IMR-90 (cell line): ENCODE measurements around the gene IL36A. TPM values are rescaled to one million over a fixed set of nuclear protein-coding genes. Genes with fewer than 3 reads are reported as not detected.

Experiments used
- ATAC-seq: fragments of 200-7000 bp; cut with Tn5 transposase; 2 replicates; pipeline ENCODE4 v1.9.1; 2020; ENCODE audit warnings: low read depth, mild to moderate bottlenecking, moderate library complexity
- BruUV-seq: library from RNA; stranded (reverse); fragments of 400-500 nt; replicated peaks from 2 replicates; lab custom pipeline; 2021; lab: Mats Ljungman, UMichigan
- CTCF ChIA-PET: fragments of 300-600 bp; formaldehyde crosslinking; extraction: SDS; loops from one replicate; lab custom pipeline; 2021; ENCODE audit warnings: antibody characterized with exemption; lab: Yijun Ruan, JAX
- POLR2A ChIA-PET: fragments of 300-600 bp; sonication (Branson Sonifier 250); formaldehyde crosslinking; loops from one replicate; lab custom pipeline; 2022; ENCODE audit warnings: antibody characterized with exemption; ENCODE audit not compliant: unreplicated experiment; lab: Charles Lee
- DNase-seq: peaks from one replicate; pipeline ENCODE4 v3.0.0; 2013
- H2AFZ ChIP-seq: replicated peaks from 2 replicates; pipeline ENCODE3; 2013; ENCODE audit warnings: low read length, mild to moderate bottlenecking; ENCODE audit not compliant: poor library complexity
- H2AK5ac ChIP-seq: 2 replicates; pipeline ENCODE4 v1.6.1; 2013; ENCODE audit warnings: low read depth, low read length, inconsistent platforms
- H2AK9ac ChIP-seq: replicated peaks from 2 replicates; pipeline ENCODE3; 2013; ENCODE audit warnings: mild to moderate bottlenecking, low read depth, low read length, moderate library complexity; ENCODE audit not compliant: poor library complexity
- H2BK120ac ChIP-seq: 2 replicates; pipeline ENCODE4 v1.6.1; 2013; ENCODE audit warnings: low read depth, low read length, inconsistent platforms
- H2BK15ac ChIP-seq: 3 replicates; pipeline ENCODE4 v1.6.1; 2013; ENCODE audit warnings: low read depth, low read length, inconsistent platforms
- H2BK20ac ChIP-seq: 2 replicates; pipeline ENCODE4 v1.6.1; 2013; ENCODE audit warnings: low read depth, mild to moderate bottlenecking, inconsistent platforms, low read length, moderate library complexity
- H2BK5ac ChIP-seq: 2 replicates; pipeline ENCODE4 v1.6.1; 2013; ENCODE audit warnings: mild to moderate bottlenecking, low read depth, low read length, inconsistent platforms; ENCODE audit not compliant: poor library complexity, severe bottlenecking
- H3K14ac ChIP-seq: replicated peaks from 2 replicates; pipeline ENCODE4 v1.6.1; 2013; ENCODE audit warnings: low read depth, low read length, inconsistent platforms
- H3K18ac ChIP-seq: 2 replicates; pipeline ENCODE4 v1.6.1; 2013; ENCODE audit warnings: low read depth, low read length, control low read depth
- H3K23ac ChIP-seq: 2 replicates; pipeline ENCODE4 v1.6.1; 2013; ENCODE audit warnings: low read depth, low read length, inconsistent platforms
- H3K27ac ChIP-seq: 2 replicates; pipeline ENCODE4 v1.5.1; 2013; ENCODE audit warnings: mild to moderate bottlenecking, control low read depth, low read length; ENCODE audit not compliant: insufficient read depth
- H3K27me3 ChIP-seq: 2 replicates; pipeline ENCODE4 v1.6.1; 2013; ENCODE audit warnings: low read length; ENCODE audit not compliant: control insufficient read depth, insufficient read depth
- H3K36me3 ChIP-seq: 2 replicates; pipeline ENCODE4 v1.6.1; 2013; ENCODE audit warnings: low read length, mixed read lengths; ENCODE audit not compliant: control insufficient read depth, insufficient read depth
- H3K4ac ChIP-seq: 2 replicates; pipeline ENCODE4 v1.6.1; 2013; ENCODE audit warnings: low read depth, low read length, inconsistent platforms
- H3K4me1 ChIP-seq: 2 replicates; pipeline ENCODE4 v1.6.1; 2013; ENCODE audit warnings: low read length, mixed read lengths; ENCODE audit not compliant: control insufficient read depth, insufficient read depth
- H3K4me2 ChIP-seq: 2 replicates; pipeline ENCODE4 v1.6.1; 2013; ENCODE audit warnings: low read depth, mild to moderate bottlenecking, control low read depth, low read length, moderate library complexity
- H3K4me3 ChIP-seq: 2 replicates; pipeline ENCODE4 v1.5.1; 2013; ENCODE audit warnings: low read depth, mild to moderate bottlenecking, control low read depth, low read length, moderate library complexity; ENCODE audit not compliant: insufficient read depth
- H3K56ac ChIP-seq: 2 replicates; pipeline ENCODE4 v1.6.1; 2013; ENCODE audit warnings: low read length, inconsistent platforms; ENCODE audit not compliant: insufficient read depth; ENCODE audit errors: extremely low read depth
- H3K79me1 ChIP-seq, 2 experiments: 2 replicates each; pipeline ENCODE4 v1.6.1; 2013; ENCODE audit warnings: low read length in 2 of 2, inconsistent platforms in 1 of 2, low read depth in 1 of 2
- H3K9ac ChIP-seq: 2 replicates; pipeline ENCODE4 v1.6.1; 2013; ENCODE audit warnings: low read depth, low read length, control low read depth
- H3K9me1 ChIP-seq: 2 replicates; pipeline ENCODE4 v1.6.1; 2013; ENCODE audit warnings: low read length, inconsistent platforms; ENCODE audit not compliant: insufficient read depth
- H3K9me3 ChIP-seq: 2 replicates; pipeline ENCODE4 v1.6.1; 2013; ENCODE audit warnings: low read length; ENCODE audit not compliant: control insufficient read depth, insufficient read depth
- H4K20me1 ChIP-seq: 2 replicates; pipeline ENCODE4 v1.6.1; 2013; ENCODE audit warnings: low read length, inconsistent platforms; ENCODE audit not compliant: insufficient read depth
- H4K5ac ChIP-seq: 2 replicates; pipeline ENCODE4 v1.6.1; 2013; ENCODE audit warnings: mild to moderate bottlenecking, low read depth, low read length, control low read depth
- H4K8ac ChIP-seq, 2 experiments: 2 replicates each; pipeline ENCODE4 v1.6.1; 2013; ENCODE audit warnings: low read depth in 2 of 2, low read length in 2 of 2, control low read depth in 1 of 2, inconsistent platforms in 1 of 2
- H4K91ac ChIP-seq: 2 replicates; pipeline ENCODE4 v1.6.1; 2013; ENCODE audit warnings: low read depth, low read length, inconsistent platforms; ENCODE audit not compliant: insufficient read depth
- FOS ChIP-seq: fragments of 150-350 bp; IDR thresholded peaks from 2 replicates; pipeline ENCODE4 v1.6.1; 2016; ENCODE audit warnings: low read depth, low read length
- MAZ ChIP-seq: IDR thresholded peaks from 2 replicates; pipeline ENCODE4 v1.6.1; 2012; ENCODE audit warnings: low read depth, mild to moderate bottlenecking, low read length, improper control_type of control experiment, moderate library complexity, borderline replicate concordance
- POLR2A ChIP-seq: IDR thresholded peaks from 2 replicates; pipeline ENCODE4 v1.6.1; 2012; ENCODE audit warnings: mild to moderate bottlenecking, low read depth, low read length
- RCOR1 ChIP-seq: IDR thresholded peaks from 2 replicates; pipeline ENCODE4 v1.6.1; 2012; ENCODE audit warnings: mild to moderate bottlenecking, low read length, improper control_type of control experiment; ENCODE audit not compliant: insufficient replicate concordance
- RFX5 ChIP-seq: IDR thresholded peaks from 2 replicates; pipeline ENCODE4 v1.8.0; 2012; ENCODE audit warnings: low read depth, mild to moderate bottlenecking, low read length, moderate library complexity
- WGBS, 2 experiments: methylation state at CpG; one replicate each; pipeline versions ENCODE4 v1.1.5 to v1.1.7; 2013; ENCODE audit warnings: missing lambda C conversion rate in 2 of 2; ENCODE audit not compliant: insufficient read length in 1 of 2; ENCODE audit errors: extremely low coverage in 2 of 2; 5-methylcytosine and 5-hydroxymethylcytosine counted together
- dilution Hi-C: fragments of 300-500 bp; cut with HindIII; formaldehyde crosslinking; loops from one replicate; pipeline ENCODE4 v1.14.3; 2018; ENCODE audit warnings: low sequenced_read_pairs; ENCODE audit not compliant: unreplicated experiment
- in situ Hi-C: fragments of 300-500 bp; cut with MboI; formaldehyde crosslinking; loops from 3 replicates; pipeline ENCODE4 v1.14.3; 2019; ENCODE audit warnings: low sequenced_read_pairs, inconsistent platforms, mixed read lengths
- intact Hi-C: fragments of 100-400 bp; cut with micrococcal nuclease; formaldehyde crosslinking; loops from 2 replicates; pipeline ENCODE4 v1.10.0; 2022
- polyA plus RNA-seq, 3 experiments: library from polyadenylated mRNA; depleted of rRNA; stranded (reverse); fragments of >200 nt; gene quantifications; 2 replicates each; pipeline ENCODE4 v1.2.3, GENCODE V29; 2012; ENCODE audit warnings: low replicate concordance in 1 of 3
- total RNA-seq: library from RNA; depleted of rRNA; stranded (reverse); fragments of >200 nt; gene quantifications from 2 replicates; pipeline ENCODE4 v1.2.3, GENCODE V29; 2012
- TF ChIP-seq, protein P1 (sequence below): fragments of 150-350 bp; IDR thresholded peaks from 2 replicates; pipeline ENCODE4 v1.6.1; 2016; ENCODE audit warnings: low read depth, mild to moderate bottlenecking, low read length, moderate library complexity, borderline replicate concordance

The IL36A gene
- total and polyA plus RNA-seq, 2 of the 4 experiments (the other 2 are of a cell fraction), result not detected

DNA sequence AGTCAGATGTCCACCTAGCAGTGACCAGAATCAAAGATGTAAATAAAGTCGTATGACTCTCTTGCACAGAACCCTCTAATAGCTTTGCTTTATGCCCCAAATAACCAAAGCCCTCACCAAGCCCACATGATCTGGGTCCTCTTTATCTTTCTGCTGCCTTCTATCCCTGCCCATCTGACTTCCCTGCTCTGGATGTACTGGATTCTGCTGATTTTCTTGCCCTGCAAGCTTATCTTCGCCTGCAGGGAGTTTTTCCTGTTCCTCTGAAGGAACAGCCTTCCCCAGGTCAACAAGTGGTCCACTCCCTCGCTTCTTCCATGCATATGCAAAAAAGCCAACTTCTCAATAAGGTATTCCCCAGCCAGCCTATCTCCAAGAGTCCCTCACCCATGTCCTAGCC lies 28.8 kb downstream of the IL36A start:
- H3K36me3 ChIP-seq, result no peaks in the 10 kb centered on the region
- no peak overlapping the region for H4K8ac ChIP-seq
- H3K27ac ChIP-seq, result no peak overlapping the region
- H4K91ac ChIP-seq, result no peak overlapping the region
- no peaks in the 10 kb centered on the region for H3K9me3 ChIP-seq
- TF ChIP-seq POLR2A, result no peak
- TF ChIP-seq, protein P1, sequence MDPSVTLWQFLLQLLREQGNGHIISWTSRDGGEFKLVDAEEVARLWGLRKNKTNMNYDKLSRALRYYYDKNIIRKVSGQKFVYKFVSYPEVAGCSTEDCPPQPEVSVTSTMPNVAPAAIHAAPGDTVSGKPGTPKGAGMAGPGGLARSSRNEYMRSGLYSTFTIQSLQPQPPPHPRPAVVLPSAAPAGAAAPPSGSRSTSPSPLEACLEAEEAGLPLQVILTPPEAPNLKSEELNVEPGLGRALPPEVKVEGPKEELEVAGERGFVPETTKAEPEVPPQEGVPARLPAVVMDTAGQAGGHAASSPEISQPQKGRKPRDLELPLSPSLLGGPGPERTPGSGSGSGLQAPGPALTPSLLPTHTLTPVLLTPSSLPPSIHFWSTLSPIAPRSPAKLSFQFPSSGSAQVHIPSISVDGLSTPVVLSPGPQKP, result no peak
- no peak for TF ChIP-seq RCOR1
- no peak for TF ChIP-seq MAZ
- no peak for TF ChIP-seq RFX5
- TF ChIP-seq FOS, result no peak
- H3K18ac ChIP-seq, result no peak overlapping the region
- no peak overlapping the region for H4K5ac ChIP-seq
- no peaks in the 10 kb centered on the region for H3K9me1 ChIP-seq
- H4K20me1 ChIP-seq, result no peaks in the 10 kb centered on the region
- no peak overlapping the region for H3K4ac ChIP-seq
- no peak for DNase-seq
- ChIA-PET POLR2A (no interaction called here), CTCF (no interaction called here)
- no peak overlapping the region for H3K23ac ChIP-seq
- intact Hi-C loops (no loop called here), dilution Hi-C loops (no loop called here), in situ Hi-C loops (no loop called here)
- WGBS, 2 experiments, result 60% methylated on average over 1 of the region's 3 CpGs; no CpG with 5 or more reads in 1 of the 2 experiments
- H2BK20ac ChIP-seq, result no peak overlapping the region
- ATAC-seq, result no peak
- H3K9ac ChIP-seq, result no peak overlapping the region
- no peaks in the 10 kb centered on the region for H3K4me1 ChIP-seq
- no peak overlapping the region for H2BK15ac ChIP-seq
- no peak overlapping the region for H3K56ac ChIP-seq
- no TSS peak for BruUV-seq
- no peak overlapping the region for H2AK9ac ChIP-seq
- no peaks in the 10 kb centered on the region for H3K79me1 ChIP-seq
- peaks cover 14% of the 10 kb centered on the region for H3K27me3 ChIP-seq
- H2AFZ ChIP-seq, result no peak overlapping the region
- H2AK5ac ChIP-seq, result no peak overlapping the region
- H3K14ac ChIP-seq, result no peak overlapping the region
- no peak overlapping the region for H3K4me2 ChIP-seq
- no peak overlapping the region for H2BK120ac ChIP-seq
- H3K4me3 ChIP-seq, result no peak overlapping the region
- no peak overlapping the region for H2BK5ac ChIP-seq
